Posterior cingulate gyrus (tissue), 11 donors: Measurements from ENCODE around the gene DNASE1L1.

Experiments
- DNase-seq, 10 donors: peaks; one replicate each; pipeline versions ENCODE4 v3.0.0 to v3.0.0-alpha.2; 2020 to 2021; ENCODE audit warnings: mixed read lengths in 3 of 10
- intact Hi-C: fragments of 100-400 bp; cut with DNase I; formaldehyde crosslinking; loops from one replicate; pipeline ENCODE4 v1.15.1; 2023

DNASE1L1 gene

DNA sequence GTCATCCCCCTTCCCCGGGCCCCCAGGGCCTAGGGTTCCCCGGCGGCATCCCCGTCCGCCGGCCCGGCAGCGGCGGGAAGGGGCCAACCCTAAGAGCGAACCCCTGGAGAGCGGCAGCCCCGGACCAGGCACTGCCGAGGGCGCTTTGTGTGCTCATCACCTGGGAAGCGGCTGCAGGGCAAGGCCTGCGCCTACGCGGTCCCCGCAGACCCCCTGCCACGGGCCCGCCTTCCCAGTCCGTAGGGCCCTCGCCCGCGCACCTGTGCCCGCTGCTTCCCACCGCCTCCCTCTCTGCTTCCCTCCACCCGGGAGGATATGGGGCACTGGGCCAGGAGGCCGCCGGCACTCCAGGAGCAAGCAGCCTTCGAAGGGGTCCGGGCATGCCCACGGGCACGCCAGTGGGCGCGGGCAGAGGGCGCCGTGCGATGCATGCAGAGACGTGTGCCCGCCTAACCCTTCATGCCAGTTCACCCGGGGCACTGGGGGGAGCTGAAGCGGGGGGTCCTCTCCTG, 37.2 kb downstream of the DNASE1L1 start:
- intact Hi-C loops: no loop called here
- DNase-seq: peak in 1 of 10 donors; percentile 87

DNA sequence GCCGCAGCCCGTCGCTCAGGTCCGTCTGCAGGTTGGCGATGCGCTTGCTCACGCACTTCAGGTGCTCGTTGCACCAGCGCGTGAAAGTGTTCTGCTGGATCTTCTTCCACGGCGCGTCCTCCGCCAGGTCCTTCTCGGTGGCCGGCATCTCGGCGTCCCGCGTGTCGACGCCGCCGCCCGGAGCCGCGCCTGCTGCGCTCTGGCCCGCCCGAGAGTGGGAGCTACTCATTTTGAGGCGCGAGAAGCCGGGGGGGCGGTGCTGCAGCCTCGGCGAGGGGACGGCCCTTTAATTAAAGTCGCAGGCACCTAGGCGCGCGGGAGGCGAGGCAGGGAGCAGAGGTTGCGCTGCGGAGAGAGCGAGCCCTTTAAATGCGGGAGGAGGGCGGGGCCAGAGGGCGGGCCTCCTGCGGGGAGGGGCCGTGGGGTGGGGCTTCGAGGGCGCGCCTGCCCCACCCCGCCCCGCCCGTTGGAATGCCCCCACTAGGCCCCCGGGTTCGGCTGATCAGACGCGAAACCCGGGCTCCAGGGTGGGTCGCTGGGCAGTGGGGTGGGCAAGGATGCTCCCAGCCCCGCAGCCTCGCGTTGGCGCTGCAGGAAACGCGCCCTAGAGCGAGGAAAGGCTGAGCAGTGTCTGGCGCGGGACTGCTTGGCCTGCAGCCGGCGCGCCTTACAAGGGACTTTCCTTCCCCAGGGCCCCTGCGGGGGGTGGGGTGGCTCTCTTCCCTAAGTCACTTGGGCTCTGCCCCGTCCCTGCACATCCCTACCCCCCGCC, 37.9 kb downstream of the DNASE1L1 start:
- intact Hi-C loops: no loop called here
- DNase-seq: peak; percentile 81 to 99 (median 91)

DNA sequence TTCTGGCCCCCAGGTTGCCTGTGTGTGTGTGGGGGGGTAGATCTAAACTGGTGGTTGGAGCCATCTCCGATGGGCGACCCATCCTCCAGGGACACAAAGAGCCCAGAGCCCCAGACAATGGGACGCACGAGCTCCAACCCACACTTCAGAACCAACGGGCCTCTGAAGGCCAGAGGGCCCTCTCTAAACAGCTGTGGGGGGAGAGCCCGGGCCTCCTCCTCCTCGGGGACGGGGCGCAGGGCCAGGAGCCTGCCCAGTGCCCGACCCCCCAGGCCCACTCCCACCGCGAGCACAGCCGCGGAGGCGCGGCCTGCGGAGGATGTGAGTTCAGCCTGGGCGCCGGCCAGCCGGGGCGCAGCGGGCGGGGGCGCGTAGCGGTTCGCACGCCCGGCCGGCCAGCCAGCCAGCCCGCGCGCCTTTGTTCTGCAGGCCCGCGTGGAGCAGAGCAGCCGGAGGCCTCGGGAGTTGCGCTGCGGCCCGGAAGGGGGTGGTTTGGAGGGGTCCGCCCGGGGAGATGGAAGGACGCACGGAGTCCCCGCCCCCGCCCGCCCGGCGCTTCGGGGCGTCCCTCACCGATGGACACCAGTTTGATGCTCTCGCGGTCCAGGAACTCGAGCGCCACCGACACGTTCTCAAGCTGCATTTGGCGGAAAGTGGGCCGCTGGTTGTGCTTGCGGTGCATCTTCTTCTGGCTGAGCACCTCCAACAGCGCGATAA, 38.6 kb downstream of the DNASE1L1 start:
- DNase-seq: peak in 2 of 10 donors; percentile 41 to 84
- intact Hi-C loops: no loop called here

DNA sequence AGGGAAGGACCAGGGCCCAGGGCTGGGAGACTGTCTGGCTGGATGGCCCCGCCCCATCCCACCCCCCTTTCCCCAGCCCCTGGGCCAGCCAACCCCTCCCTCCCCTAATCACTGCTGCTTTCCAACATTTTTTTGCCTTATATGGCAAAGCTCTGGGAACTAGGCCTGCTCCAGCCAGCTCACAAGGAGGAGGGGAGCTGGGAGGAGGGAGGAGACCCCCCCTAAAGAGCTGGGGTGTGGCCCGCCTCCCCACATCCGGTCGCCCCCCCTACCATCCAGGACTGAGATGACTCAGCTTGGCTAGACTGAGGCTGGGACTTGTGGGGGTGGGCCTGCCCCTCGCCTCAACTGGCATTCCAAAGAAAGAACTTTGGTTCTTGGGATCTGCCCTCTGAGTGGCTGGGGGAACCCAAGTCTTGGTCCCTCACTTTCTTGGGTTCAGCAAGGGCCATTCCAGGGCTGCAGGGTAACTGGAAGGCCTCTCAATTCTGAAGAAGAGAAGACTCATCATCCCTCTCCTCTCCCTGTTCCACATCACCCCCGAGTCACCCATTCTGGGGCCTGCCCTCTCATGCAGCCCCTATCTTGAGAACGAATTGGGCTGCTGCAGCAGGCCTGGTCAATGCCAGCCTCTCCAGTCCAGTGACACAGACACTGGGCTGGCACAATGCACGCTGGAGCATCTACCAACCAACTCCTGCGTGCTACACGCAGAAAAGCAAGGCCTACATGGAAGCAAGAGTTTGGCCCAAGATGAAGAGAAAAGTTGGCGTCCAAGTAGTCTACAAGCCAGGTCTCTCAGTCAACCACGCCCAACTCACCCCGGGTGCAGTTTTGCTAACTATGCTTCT, 39.4 kb downstream of the DNASE1L1 start:
- intact Hi-C loops: no loop called here
- DNase-seq: peak in 5 of 10 donors; percentile 14 to 88 (median 38)

DNA sequence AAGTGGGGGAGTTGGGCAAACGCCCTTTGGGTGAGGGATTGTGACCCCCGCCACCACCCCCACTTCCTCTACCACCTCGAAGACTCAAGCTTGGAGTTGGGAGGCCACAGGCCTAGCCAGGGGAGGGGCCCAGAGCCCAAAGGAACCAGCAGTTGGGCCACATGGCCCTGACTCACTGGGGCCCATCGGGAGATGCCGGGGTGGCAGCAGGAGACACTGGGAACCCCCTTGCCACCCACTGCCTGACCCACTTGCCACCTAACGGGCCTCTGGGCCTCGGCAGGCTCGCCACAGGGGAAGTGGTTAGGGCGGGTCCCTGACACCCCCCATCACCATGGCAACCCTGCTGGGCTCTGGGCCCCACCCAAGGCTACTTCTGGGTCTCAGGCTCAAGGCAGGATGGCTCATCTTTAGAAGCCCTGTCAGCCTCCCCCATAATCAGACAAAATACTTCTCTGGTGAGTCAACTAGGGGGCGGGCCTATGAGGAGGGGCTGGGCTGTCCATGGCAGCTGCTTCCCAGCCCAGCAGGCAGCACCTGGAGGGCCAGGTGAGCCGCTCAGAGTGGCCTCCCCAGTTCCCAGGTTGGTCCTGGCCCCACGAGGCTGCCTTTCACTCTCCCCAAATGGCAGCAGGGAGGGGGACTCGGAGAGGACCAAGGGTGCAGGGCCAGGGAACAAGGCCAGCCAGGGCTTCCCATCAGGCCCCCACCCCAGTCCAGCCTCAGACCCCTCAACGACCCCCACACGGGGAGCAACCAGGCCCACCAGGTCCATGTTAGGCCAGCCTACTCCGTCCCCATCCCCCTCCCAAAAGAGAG, 40.2 kb downstream of the DNASE1L1 start:
- intact Hi-C loops: no loop called here
- DNase-seq: no peak

DNA sequence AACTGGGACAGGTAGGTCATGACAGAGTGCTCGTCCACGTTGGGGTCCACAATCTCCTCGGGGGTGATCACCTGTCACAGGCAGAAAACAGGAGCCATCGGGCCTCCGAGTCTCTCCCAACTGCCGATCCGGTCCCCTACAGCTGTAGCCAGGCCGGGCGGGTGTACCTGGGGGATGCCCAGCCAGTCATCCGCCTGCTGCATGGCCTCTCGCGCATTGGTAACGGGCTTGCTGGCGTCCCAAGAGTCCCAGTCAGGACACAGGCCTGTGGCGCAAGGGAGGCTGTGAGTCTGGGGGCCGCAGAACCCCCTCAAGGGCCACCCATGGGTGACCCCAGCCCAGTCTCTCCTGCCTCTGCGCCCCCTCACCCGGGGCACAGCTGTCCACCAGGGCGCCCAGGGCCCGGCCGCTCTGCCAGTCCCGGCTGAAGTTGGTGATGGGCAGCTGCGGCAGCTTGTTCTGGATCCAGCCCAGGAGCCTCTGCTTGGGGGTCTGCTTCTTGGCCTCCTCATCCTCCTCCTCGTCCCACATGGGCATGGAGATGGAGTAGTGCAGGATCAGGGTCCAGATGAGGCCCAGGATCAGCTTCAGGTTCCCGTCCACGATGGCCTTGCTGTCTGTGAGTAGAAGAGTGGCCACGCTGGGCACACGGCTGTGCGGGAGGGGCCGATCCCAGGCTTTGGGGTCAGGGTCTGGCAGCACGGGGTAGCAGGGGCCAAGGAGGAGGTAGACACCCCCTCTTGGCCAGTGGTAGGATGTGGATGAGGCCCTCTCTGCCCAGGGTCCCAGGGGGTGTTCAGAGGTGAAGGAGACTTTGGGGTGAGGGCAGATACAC, 41.4 kb downstream of the DNASE1L1 start:
- intact Hi-C loops: no loop called here
- no peak for DNase-seq

DNA sequence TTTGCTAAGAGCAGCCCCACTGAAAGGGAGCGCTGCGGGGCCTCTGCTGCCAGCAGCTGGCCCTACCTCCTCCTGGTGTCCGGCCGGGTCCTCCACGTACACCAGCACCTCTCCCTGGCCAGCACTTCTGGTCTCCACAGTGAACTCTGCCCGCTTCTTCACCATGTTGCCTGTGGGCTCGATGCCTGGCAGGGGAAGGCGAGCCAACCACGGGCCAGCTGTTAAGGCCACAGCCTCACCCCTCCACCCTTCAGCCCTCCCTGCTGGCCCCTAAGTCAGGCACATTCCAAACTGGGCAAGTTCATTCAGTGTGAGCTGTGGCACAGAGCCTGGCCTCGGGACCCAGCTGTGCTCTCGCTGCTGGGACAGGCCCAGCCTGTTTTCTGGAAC, 42.4 kb downstream of the DNASE1L1 start:
- DNase-seq: peak in 5 of 10 donors; percentile 10 to 85 (median 37)

DNA sequence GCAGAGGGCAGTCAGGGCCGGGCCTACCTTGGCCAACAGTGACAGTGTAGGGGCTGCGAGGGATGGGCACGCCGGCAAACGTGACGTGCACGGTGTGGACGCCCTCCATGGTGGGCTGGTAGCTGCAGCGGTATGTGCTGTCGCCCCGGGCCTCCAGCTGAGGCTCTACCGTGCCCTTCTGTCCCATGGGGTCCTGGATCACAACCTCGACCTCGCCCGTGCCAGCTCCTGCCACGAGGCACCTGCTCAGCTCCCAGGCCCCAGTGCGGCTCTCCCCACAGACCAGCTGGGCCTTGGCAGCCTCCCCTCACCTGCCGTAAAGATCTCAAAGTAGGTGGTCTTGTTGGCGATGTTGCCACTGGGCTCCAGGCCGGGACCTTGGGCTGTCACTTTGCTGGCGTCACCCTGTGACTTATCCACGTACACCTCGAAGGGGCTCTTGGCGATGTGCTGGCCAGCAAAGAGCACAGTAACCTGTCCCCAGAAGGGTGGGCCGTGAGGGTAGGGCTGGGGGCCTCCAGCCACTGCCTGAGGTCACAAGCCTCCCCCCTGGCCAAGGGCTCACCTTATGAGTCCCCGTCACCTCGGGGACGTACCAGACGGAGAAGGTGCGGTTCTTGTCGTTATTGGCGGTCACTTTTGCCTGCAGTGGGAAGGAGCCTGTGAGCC, 42.9 kb downstream of the DNASE1L1 start:
- DNase-seq: no peak
- intact Hi-C loops: no loop called here

More for the DNA sequence above, 42.4 kb downstream of the DNASE1L1 start:
- intact Hi-C loops: no loop called here

DNA sequence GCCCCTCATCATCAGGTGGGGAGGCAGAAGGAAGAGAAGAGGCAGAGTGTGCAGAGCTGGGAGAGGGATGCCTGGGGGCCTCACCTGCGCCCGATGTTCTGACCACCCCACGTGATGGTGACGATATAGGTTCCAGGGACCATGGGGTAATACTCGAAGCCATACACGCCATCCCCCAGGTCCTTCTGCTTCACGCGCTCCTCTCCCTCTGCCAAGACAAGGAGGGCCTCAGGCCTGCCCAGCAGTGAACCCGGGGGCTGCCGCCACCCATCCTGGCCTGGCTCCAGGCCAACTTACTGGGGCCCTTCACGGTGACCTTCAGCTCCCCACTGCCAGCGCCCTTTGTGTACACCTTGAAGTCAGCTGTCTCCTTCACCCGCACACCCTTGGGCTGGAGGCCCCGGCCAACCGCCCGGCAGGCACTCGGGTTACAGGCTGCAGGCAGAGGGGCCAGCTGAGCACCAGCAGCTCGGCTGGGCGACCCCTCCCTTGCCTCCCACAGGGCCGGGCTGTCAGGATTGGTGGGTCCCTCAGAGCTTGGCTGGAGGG, 43.9 kb downstream of the DNASE1L1 start:
- no peak for DNase-seq
- intact Hi-C loops: no loop called here

DNA sequence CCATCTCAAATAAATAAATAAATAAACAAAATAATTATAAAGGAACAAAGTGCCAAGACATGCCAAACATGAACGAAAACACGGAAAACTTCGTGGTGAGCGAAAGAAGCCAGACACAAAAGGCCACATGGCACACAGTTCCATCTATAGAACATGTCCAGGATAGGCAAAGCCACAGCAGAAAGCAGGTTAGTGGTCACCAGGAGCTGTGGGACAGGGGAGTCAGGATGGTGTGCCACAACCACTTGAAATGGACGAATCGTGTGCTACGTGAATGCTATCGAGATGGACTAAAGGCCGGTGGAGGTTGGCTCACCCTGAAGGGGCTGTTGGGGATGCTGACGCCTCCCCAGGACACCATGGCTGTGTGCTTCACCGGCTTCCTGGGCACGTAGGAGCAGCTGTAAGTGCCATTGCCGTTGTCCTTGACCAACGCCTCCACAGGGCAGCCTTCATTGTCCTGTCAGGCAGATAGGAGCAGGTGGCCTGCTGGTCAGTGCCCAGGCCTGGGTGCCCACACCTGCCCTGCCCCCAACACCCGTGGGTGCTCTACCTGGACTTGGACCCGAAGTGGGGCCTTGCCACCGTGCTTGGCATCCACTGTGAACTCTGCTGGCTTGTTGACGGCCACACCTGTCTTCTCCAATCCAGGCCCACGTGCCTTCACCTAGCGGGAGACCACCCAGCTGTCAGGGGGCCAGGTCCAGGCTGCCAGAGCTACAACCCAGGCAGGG, 45.2 kb downstream of the DNASE1L1 start:
- DNase-seq: no peak
- intact Hi-C loops: no loop called here

DNA sequence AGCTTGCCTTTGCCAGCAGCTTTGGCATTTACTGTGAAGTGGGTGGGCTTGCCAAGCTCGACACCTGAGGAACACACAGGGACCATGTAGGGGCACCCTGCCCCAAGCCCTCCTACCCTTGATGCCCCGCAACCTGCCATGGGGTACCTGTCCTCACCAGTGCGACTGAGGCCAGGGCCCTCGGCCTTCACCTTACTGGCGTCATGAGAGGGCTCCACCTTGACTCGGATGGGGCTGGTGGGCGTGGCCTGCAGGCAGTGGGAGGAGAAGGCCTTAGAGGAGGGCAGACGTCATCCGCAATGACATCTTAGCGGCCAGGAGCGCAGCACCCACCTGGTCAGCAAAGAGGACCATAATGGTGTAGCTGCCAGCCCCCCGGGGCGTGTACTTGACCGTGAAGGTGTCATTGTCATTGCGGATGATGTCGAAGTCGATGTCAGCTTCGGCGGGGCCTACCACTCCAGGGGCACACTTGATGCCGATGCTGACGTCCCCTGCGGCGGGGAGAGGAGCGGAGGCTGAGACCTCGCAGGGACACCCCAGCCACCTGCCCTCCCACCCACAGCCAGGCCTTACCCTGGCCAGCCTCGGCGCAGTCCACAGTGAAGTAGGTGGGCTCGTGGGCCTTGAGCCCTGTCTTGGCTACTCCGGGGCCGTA, 46.8 kb downstream of the DNASE1L1 start:
- intact Hi-C loops: no loop called here
- DNase-seq: no peak

DNA sequence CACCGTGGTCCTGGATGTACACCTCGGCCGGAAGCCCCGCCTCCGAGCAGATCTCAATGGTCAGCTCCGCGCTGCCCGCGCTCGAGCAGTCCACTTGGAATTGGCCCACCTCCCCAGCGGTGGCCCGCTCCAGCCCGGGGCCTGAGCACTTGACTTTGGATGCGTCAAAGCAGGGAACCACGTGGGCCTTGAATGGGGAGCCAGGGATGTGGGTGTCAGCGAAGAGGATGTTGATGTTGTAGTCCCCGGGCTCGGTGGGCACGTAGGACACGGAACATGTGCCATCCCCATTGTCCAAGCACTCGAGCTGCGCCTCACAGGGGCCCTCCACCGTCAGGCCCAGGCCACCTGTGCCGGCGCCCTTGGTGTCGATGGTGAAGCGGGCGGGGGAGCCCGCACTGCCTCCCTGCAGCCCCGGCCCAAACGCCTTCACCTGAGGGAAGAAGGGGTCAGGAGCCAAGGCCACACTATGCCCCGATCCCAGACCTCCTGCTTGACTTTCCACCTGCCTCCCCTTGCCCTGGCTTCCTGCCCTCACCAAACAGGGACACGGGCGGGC, 48.8 kb downstream of the DNASE1L1 start:
- DNase-seq: no peak
- intact Hi-C loops: no loop called here

DNA sequence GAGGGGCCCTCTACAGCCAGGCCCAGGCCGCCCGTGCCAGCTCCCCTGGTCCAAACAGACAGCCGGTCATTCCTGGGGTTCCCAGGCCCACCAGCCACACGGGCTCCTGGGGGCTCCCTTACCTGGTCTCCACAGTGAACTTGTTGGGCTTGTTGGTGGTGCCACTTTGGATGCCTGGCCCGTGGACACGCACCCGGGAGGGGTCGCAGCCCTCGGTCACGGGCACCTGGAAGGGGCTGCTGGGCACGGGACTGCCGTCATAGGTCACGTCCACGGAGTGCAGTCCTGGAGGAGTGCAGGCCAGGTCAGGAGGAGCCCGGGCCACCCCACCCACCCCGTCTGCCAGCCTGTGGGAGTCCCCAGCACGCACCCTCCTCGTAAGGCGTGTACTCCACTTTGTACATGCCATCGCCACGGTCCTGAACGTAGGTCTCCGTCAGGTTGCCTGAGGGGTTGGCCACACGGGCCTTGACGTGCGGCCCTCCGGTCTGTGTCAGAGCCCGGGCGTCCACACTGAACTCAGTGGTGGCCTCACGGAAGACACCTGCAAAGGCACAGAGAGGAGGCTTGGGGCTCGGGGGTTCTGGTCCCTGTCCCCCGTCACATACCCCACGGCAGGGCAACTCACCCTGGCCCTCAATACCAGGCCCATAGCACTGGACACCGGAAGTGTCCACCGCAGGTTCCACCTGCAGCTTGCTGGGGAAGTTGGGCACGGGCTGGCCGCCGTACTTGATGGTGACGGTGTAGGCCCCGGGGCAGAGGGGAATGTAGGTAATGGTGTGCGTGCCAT, 49.5 kb downstream of the DNASE1L1 start:
- intact Hi-C loops: no loop called here
- no peak for DNase-seq

DNA sequence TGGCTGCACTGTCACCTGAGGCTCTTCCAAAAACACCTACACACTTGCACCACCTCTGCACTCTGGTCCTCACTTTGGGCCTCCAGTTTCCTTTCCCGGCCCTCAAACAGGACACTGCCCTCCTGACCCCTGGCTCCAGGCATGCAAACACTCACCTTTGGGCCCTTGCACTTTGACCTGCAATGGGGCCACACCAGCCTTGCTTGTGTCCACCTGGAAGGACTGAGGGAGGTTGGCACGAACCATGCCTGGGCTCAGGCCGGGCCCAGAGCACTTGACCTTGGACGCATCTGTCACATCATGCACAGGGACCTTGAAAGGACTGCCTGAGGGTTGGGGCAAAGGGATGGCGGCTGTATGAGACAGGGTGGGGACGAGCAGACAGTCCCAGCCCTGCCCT, 50.2 kb downstream of the DNASE1L1 start:
- intact Hi-C loops: no loop called here
- no peak for DNase-seq

DNA sequence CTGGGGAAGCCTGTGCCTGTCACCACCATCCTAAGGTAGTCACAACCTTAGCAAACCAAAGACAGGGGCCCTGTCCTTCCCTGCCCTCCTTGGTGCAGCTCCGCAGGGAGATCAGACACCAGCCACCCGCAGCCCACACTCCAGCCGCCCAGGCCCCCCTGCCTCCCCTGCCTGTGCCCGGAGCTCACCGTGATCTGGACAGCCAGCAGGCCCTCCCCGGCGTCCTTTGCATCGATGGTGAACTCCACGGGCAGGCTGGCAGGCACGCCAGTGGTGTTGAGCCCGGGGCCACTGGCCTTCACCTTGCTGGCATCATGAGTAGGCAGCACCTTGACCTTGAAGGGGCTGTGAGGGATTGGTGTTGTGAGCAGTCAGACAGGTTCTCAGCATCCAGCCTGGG, 51.0 kb downstream of the DNASE1L1 start:
- DNase-seq: no peak
- intact Hi-C loops: no loop called here

DNA sequence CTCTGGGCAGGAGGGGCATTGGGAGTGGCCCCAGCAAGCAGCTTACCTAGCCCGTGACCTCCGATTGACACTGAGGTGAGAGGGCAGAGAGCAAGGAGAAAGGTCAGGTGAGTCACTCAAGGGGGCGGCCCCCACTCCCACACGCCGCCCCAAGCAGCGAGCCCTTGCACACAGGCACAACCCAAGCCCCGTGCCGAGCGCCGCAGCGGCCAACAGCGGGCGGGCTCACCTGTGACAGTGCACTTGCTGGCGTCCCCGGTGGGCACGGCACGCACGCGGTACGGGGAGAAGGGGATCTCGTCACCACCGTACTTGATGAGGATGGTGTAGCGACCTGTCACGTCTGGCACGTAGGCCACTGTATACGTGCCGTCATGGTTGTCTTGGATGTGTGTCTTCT, 51.8 kb downstream of the DNASE1L1 start:
- DNase-seq: no peak
- intact Hi-C loops: no loop called here
